Cardiac fibroblast (primary cell): Measurements from ENCODE around the gene NLRP3.

ENCODE experiments used
- DNase-seq, 2 donors: peaks; one replicate each; pipeline versions ENCODE4 v3.0.0 to v3.0.0-alpha.2; 2010; ENCODE audit warnings: low read depth in 2 of 2
- H3K4me3 ChIP-seq, 2 donors: replicated peaks in 1 of 2; 1 replicate in 1 of 2; 2 replicates in 1 of 2; pipeline ENCODE4 v1.5.1; 2011; ENCODE audit warnings: low read depth in 2 of 2, low read length in 2 of 2, mild to moderate bottlenecking in 2 of 2, moderate library complexity in 1 of 2
- CTCF ChIP-seq: IDR thresholded peaks from one replicate; pipeline ENCODE4 v1.5.1; 2011; ENCODE audit warnings: low read depth, mild to moderate bottlenecking, low read length, inconsistent platforms

NLRP3 gene

GRCh38 chr1:247408100-247408499, 7.9 kb upstream of the NLRP3 start:
- DNase-seq: no peak
- no peak for TF ChIP-seq CTCF
- no peak overlapping the region for H3K4me3 ChIP-seq

GRCh38 chr1:247409869-247410544, 6.0 kb upstream of the NLRP3 start:
- no peak overlapping the region for H3K4me3 ChIP-seq
- DNase-seq: no peak

GRCh38 chr1:247411621-247412327, 4.2 kb upstream of the NLRP3 start:
- TF ChIP-seq CTCF: no peak
- no peak for DNase-seq
- H3K4me3 ChIP-seq: no peak overlapping the region

More at GRCh38 chr1:247409869-247410544, 6.0 kb upstream of the NLRP3 start:
- no peak for TF ChIP-seq CTCF

- no peak overlapping the region for H3K4me3 ChIP-seq
- TF ChIP-seq CTCF: no peak
- DNase-seq: no peak
Observed at GRCh38 chr1:247417831-247418230, 1.9 kb downstream of the NLRP3 start.

GRCh38 chr1:247419336-247419735, 3.4 kb downstream of the NLRP3 start:
- H3K4me3 ChIP-seq: no peak overlapping the region
- no peak for TF ChIP-seq CTCF
- no peak for DNase-seq

GRCh38 chr1:247421074-247421473, 5.1 kb downstream of the NLRP3 start:
- no peak for TF ChIP-seq CTCF
- DNase-seq: no peak
- H3K4me3 ChIP-seq: no peak overlapping the region
